HK-2 (cell line): ENCODE results near the gene VGLL4.

Experiments used
- DNase-seq: peaks from one replicate; pipeline ENCODE4 v3.0.0-alpha.2; 2018; ENCODE audit not compliant: unreplicated experiment

The VGLL4 gene

GRCh38 chr3:11565492-11565891, 78.2 kb downstream of the VGLL4 start:
- DNase-seq: no peak

DNA sequence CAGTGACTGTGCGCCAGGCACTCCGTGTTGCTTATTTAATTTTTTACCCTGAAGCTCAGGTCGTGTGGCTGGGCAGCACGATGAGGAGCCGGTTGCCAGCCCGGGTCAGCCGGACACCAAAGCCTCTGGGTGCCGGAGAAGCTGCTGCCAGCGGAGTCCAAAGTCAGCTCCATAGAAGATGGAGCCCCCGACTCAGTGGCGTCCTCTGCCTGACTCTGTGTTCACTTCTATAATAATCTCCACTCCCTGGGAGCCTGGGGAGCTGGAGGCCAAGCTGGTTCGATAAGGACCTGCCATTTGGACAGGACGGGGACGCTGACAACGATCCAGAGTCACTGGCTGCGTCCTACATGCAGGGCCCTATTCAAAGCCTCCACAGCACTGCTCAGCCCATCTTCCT, 78.6 kb downstream of the VGLL4 start:
- no peak for DNase-seq

DNA sequence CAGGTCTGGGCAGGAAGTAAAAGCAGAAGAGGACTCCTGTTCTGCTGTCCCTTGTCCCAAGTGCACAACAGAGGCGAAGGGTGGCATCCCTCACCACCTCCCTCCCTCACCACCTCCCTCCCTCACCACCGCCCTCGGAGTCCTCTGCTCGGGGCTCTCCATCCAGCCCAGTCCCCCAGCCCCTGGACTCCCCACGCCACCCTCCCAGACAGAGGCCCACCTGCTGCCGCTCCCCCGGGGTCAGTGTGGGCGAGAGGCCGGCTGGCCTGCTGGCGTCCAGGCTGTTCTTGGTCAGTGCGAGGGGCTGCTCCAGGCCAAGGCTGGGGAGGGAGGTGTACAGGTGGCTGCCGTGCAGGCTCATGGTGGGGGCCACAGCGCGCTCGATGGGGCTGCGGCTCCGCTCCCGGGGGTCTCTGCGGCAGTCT, 79.1 kb downstream of the VGLL4 start:
- DNase-seq: no peak

DNA sequence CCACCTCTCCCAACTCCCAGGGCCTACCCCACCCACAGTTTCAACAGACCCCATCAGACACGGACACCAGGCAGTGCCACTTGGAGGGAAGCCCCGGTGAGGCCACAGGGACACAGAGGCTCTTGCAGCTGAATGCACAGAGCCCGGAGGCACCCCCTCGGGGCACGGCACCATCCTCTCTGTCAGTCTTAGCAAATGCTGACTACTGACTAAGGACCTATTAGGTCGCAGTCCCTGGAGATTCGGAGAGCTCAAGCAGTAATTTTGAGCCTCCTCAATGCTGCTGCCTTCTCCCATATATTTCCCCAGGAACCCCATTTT, 79.9 kb downstream of the VGLL4 start:
- no peak for DNase-seq

DNA sequence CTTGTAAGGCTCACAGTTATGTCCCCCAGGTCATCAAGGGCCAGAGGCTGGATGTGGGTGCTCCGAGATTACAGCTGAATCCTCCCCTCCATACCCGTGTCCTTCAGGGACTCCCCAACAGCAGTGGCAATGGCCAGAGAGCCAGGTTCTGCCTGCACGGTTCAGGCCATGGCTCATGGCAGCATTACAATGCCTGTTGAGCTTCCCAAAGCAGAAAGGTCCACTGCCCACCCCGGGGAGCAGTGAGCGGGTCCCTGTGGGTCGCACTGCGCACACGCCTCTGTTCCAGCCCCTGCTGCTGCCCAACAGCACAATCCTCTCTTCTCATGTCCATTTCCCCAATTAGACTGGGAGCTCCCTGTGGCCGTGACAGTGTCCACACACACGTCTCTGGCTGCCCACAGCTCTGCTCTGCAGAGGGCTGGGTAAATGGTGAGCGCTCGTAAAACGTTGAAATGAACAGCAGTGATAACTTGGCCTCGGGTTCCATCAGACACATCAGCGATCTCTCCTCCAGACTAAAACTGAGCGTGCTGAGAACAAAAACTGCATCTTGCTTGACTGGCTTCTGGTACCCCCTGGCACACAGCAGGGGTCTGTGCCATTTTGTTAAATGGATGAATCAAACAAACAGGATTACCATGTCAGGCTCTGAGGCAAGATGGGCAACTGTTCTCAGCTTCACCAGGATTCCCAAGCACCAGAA, 80.4 kb downstream of the VGLL4 start:
- no peak for DNase-seq

DNA sequence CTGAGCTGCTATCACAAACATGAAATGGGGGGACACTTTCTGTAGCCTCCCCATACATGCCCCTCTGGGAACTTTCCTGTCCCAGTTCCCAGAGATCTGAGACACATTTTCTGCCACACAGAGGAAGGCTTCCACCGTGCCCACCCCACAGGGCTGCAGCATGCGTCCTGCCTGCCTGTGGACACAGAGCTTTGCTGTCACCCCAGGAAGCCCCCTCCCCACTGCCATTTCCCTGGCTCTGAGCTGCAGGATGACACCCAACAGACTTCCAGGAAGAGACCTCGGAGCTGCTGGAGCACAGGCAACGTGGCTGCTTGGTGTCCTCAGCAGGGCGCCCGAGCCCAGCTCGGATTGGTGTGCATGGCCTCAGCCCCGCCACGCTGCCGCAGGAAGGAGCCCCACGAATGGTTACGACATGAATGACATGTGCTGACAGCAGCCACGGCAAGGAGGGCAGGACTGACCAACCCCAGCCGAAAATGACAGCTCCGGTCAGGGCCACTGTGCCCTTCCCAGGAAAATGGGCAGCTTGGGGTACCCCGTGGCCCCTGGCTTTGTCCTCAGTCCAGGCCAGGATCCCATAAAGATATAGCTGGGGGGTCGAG, 81.3 kb downstream of the VGLL4 start:
- DNase-seq: no peak

- DNase-seq: no peak
Observed at GRCh38 chr3:11560746-11561145, 83.0 kb downstream of the VGLL4 start.

GRCh38 chr3:11559816-11560633, 83.7 kb downstream of the VGLL4 start:
- no peak for DNase-seq

DNA sequence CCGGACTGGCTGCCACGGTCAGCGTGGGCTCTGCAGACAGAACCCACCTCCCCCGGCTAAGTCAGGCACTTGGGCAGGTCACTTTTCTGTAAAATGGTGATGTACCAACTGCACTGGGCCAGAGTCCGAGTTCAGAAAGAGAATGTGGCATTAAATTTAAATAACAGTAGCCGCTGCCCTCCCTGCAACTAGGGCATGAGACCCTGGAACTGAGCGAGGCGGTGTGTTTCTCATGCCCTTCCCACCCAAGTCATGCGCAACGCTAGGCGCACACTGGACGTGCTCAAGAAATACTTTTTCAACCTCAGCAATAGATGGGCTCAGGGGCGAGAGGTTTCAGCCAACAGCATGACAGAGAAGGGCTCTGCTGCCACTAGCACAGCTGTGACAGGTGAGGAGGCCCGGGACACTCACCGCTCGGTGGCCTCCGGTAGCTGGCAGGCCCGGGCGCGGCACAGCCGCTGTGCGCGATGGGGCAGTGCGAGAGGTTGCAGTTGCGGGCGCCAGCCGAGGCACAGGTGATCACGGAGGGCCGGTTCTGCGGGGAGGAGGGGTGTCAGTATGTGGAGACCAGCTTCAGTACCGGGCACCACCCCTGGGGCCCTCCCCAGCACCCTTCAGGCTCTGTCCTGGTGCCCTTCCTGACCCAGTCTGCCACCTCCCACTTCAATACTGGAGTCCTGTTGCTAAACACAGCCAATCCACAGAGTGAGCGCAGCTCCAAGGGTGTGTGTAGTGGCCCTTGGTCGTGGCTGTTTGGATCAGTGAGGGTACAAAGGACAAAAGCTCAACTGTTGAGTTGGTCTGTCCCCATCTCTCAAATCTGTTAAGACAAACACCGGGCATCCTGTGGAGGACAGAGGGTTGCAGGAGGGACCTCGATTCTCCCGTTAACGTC, 84.5 kb downstream of the VGLL4 start:
- no peak for DNase-seq

DNA sequence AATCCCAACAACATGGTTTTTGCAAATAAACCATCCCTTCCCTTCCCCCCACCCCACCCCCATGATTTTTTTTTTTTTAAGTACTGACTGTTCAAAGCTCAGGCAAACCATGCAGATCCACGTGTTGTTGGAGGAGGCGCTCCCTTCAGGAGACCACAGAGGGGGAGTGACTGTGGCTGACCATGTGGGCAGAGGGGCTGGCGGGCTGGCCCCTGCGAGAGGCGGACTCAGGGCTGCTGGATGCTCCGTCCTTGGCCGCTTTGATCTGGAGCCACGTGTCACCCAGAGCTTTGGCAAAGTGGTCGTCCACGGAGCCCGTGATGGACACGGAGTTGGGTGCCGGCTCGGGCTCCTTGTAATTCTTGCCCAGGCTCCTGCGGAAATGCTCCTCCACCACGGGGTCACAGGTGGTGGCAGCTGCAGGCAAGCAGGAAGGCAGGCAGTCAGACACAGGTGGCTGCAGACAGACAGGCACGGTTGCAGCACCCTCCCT, 85.3 kb downstream of the VGLL4 start:
- no peak for DNase-seq

- no peak for DNase-seq
Observed at GRCh38 chr3:11558002-11558401, 85.7 kb downstream of the VGLL4 start.

DNA sequence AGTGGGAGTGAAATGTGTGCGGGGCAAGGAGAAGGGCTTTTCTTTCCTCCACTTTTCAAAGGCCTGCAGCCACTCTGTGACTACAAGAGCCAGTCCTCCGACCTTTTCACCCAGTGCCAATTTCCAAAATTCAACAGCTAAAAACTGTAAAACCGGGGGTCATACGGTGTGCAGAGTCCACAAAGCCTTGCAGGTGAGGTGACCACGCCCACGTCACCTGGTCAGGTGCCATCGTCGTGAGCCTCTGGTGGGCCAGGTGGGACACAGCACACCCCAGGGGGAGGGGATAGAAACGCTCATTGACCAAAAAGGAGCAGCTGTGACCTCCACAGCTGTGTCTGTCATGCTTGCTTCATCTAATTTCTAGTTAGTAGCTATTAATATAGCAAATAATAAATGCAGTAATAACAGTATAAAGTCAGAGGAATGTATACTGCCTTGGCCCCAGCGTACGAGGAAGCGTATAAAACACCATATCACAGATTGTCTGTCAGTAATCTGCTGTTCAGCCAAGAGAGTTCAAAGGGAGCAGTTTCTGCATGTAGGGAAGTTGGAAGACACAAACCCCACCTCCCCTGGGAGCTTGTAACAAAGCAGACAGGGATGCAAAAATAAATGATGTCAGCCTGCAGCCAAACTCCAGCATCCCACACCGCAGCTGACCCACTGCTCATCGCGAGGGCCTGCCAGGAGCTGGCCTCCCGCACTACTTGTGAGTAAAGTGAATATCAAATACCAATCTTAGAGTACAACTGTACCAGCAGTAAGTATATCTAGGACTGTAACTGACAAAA, 86.7 kb downstream of the VGLL4 start:
- DNase-seq: no peak

GRCh38 chr3:11555881-11556633, 87.7 kb downstream of the VGLL4 start:
- DNase-seq: no peak

GRCh38 chr3:11555211-11555782, 88.4 kb downstream of the VGLL4 start:
- DNase-seq: no peak

- no peak for DNase-seq
Observed at GRCh38 chr3:11554666-11555065, 89.0 kb downstream of the VGLL4 start.

- DNase-seq: no peak
Observed at GRCh38 chr3:11554236-11554610, 89.5 kb downstream of the VGLL4 start.

- no peak for DNase-seq
Observed at GRCh38 chr3:11553436-11554235, 90.1 kb downstream of the VGLL4 start.

DNA sequence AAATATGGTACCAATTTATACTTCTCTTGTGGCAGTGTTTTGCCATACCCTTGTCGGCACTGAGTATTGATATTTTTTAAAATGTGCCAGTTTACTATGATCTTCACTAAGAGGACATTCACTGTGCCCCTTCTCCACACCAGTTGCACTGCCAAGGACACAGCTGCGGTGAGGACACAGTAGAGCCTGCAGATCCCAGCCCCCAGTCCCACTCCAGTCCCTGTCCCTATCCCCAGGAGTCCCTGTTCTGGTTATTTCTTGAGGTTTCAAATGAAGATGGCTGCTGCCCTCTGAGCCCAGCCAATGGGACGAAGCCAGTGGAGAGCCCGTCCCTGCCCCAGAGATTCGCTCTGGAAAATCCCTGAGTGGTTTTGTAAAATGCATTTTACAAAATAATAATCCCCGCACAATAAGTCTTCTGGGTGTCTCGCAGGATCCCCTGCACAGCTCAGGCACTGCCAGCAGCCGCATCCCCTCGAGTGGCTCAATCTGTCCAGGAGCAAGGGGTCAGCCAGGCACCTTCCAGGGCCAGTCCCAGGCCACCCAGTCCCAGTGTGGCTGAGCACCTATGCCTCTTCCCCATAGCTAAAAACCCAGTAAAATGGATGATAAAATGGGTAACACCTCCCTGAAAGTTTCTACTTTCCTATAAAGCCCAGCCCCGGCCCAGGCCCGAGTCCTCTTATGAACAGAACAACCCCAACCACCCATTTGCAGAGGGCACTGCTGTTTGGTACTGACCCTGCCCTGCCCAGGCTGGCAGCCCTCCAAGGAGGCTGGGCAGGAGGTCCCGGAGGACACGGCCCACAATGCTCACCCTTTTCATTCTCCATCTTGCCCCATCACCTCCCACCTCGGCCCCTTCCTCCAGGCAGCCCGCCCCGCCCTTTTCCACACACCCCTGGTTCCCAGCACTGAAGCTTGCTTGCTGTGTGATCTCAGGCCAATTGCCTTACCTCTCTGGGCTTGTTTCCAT, 91.1 kb downstream of the VGLL4 start:
- DNase-seq: no peak
